Left renal cortex interstitium (tissue), 4 donors: Measurements from ENCODE around the gene PADI1. TPM values are rescaled to one million over a fixed set of nuclear protein-coding genes. Genes with fewer than 3 reads are reported as not detected.

Experiments used
- DNase-seq, 4 donors: peaks; one replicate each; pipeline ENCODE4 v3.0.0-alpha.2; 2013; ENCODE audit warnings: low read depth in 4 of 4, low spot score in 2 of 4, missing footprints in 1 of 4
- polyA plus RNA-seq, 4 donors: library from polyadenylated mRNA; unstranded; fragments of 120-200 nt; gene quantifications; one replicate each; pipeline ENCODE4 v1.2.1, GENCODE V29; 2013; ENCODE audit not compliant: insufficient read length in 4 of 4

Gene PADI1
- polyA plus RNA-seq: under 1 TPM in 3 of 4 donors, not detected in 1; 0.03 to 0.06 (median 0.05) TPM

- no peak for DNase-seq
These were observed at the start of gene PADI1 for GRCh38 chr1:17204546-17205440. Gene PADI1, plus strand, starts transcription at chr1:17205128. Its CDS starts 90 bp downstream, at chr1:17205218.

- no peak for DNase-seq
These were observed 49.5 kb upstream of the PADI1 start for GRCh38 chr1:17155257-17155920.

GRCh38 chr1:17156108-17156507, 48.8 kb upstream of the PADI1 start:
- DNase-seq: no peak

GRCh38 chr1:17158961-17159360, 46.0 kb upstream of the PADI1 start:
- no peak for DNase-seq

- DNase-seq: no peak
These were observed 43.7 kb upstream of the PADI1 start for GRCh38 chr1:17161137-17161740.

- DNase-seq: no peak
These were observed 42.8 kb upstream of the PADI1 start for GRCh38 chr1:17161926-17162800.

GRCh38 chr1:17162941-17163340, 42.0 kb upstream of the PADI1 start:
- DNase-seq: no peak

GRCh38 chr1:17163371-17163770, 41.6 kb upstream of the PADI1 start:
- DNase-seq: no peak

GRCh38 chr1:17163789-17164666, 40.9 kb upstream of the PADI1 start:
- DNase-seq: no peak

- DNase-seq: no peak
These were observed 39.1 kb upstream of the PADI1 start for GRCh38 chr1:17165823-17166222.

- no peak for DNase-seq
These were observed 37.7 kb upstream of the PADI1 start for GRCh38 chr1:17167041-17167785.

- no peak for DNase-seq
These were observed 37.2 kb upstream of the PADI1 start for GRCh38 chr1:17167786-17168090.

GRCh38 chr1:17168091-17168876, 36.6 kb upstream of the PADI1 start:
- peak in 3 of 4 donors; percentile 14 to 52 (median 20) for DNase-seq

- no peak for DNase-seq
These were observed 34.4 kb upstream of the PADI1 start for GRCh38 chr1:17170571-17170970.

GRCh38 chr1:17173217-17173616, 31.7 kb upstream of the PADI1 start:
- no peak for DNase-seq

- DNase-seq: no peak
These were observed 28.4 kb upstream of the PADI1 start for GRCh38 chr1:17176306-17177061.

- DNase-seq: no peak
These were observed 27.3 kb upstream of the PADI1 start for GRCh38 chr1:17177651-17178050.
